GM12865 (cell line): ENCODE results near the gene PABPC4L.

Source experiments
- DNase-seq: peaks from one replicate; pipeline ENCODE4 v3.0.0; 2010; ENCODE audit warnings: low read depth
- H3K4me3 ChIP-seq: 2 replicates; pipeline ENCODE4 v1.5.1; 2011; ENCODE audit warnings: mild to moderate bottlenecking, low read depth, low read length, control low read depth
- CTCF ChIP-seq: IDR thresholded peaks from 2 replicates; pipeline ENCODE4 v1.5.1; 2011; ENCODE audit warnings: low read length, control low read depth, low read depth, inconsistent platforms; ENCODE audit not compliant: insufficient read depth; ENCODE audit errors: missing control alignments

Gene PABPC4L

DNA sequence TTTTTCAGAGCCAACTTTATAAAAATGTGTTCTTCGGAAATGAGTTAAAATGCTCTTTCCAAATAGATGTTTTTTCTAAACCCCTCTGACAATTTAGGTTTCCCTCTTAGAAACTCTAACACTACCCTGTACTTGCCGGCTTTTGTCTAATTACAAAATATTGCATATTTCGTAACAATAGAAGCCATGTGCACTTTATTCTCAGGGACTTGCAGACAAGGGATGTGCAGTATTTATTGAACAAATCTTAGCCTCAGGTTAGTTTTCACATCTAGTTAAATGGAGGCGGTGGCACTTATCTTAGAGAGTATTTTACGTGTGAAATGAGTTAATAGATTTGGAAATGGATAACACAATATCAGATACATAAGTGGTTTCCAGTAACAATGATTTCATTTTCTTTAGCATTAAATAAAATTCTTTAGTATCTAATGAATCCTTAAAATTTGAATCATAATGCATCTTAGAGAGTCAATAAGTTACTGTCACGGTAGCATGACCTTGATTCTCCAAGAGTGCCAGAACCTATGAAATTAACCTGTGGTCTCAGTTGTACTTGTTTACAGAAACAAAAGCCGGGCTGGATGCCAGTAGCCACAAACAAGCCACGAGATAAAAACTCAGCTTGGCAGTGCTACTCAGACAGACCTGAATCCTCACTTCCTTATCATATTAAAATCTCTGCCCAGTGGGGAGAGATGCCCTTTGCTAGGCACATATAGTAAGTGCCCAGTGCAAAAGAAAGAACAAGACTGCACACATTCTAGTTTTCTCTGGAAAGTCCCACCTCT, 772 bp upstream of the PABPC4L start:
- H3K4me3 ChIP-seq, result no peak overlapping the region
- DNase-seq, result no peak
- no peak for TF ChIP-seq CTCF

DNA sequence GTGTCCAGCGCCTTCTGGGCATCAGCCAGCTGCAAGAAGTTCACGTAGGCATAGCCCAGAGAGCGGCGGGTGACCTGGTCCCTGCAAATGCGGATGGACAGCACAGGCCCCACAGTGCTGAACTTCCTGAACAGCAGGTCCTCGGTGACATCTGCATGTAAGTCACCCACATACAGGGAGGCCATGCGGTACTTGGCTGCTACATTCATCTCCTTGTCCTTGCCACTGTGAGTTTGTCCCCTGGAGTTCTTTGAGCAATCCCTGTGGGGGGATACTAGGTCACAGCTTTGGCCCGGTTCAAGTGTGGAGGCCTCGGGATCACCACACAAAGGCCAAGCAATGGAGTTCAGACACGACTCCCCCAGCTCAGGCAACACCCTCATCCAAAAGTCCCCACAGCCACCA, 776 bp downstream of the PABPC4L start:
- DNase-seq, result no peak
- H3K4me3 ChIP-seq, result no peak overlapping the region
- TF ChIP-seq CTCF, result no peak

DNA sequence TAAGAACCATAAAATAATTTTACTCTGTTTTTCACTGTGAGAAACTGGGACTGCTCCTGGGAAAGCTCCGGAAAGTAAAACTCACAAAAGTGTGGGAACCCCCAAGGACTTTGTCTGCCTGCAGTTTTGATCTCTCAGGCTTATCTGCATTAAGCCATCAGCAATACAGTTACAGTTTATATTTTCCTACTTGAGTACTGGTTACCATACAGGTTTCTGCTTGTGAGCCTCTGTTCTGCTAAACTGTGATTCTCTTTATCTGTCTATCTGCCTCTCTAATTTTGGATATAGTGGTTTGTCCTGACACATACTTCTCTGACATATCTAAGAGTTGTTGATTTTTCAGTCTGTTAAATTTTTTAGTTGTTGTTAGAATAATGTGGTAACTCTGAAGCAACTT, 11.6 kb downstream of the PABPC4L start:
- DNase-seq, result no peak
- H3K4me3 ChIP-seq, result no peak overlapping the region
- TF ChIP-seq CTCF, result no peak

GRCh38 chr4:134189480-134189879, 12.1 kb downstream of the PABPC4L start:
- no peak for TF ChIP-seq CTCF
- no peak for DNase-seq
- H3K4me3 ChIP-seq, result no peak overlapping the region

DNA sequence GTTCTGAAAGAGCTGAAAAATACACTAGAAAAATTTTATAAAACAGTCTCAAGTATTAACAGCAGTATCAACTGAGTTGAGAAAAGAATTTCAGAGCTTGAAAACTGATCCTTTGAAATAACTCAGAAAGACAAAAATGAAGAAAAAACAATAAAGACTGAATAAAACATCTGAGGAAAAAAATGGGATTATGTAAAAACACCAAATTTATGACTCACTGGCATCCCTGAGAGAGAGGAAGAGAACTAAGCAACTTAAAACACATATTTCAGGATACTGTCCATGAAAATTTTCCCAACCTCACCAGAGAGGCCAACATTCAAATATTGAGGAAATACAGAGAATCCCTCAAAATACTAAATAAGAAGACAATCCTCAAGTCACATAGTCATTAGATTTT, 22.9 kb downstream of the PABPC4L start:
- no peak for DNase-seq
- no peak for TF ChIP-seq CTCF
- H3K4me3 ChIP-seq, result no peak overlapping the region

- no peak for TF ChIP-seq CTCF
- no peak for DNase-seq
- no peak overlapping the region for H3K4me3 ChIP-seq
Observed at GRCh38 chr4:134174271-134174670, 27.3 kb downstream of the PABPC4L start.

DNA sequence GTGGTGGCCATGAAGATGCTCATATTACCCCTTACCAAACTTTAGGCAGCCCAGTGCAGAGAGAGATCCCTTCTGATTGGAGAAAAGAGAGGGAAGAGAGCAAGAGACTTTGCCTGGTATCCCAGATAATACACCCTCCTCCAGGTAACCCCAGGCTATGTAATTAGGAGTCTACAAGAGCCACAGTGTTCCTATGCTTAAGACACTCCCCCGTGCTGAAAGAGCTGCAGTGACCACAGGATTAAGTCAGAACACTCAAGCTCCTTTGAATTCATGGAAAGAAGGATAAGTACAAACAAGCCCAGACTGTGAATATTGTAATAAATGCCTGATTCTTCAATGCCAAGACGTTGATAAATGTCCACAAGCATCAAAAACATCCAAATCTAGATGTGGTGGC, 41.4 kb downstream of the PABPC4L start:
- H3K4me3 ChIP-seq, result no peak overlapping the region
- DNase-seq, result no peak
- TF ChIP-seq CTCF, result no peak
